Activated CD8-positive, alpha-beta memory T cell treated with anti-CD3 and anti-CD28 coated beads, Interleukin-2, amount 10 ng/mL, durations not matched to agents 7 days and 5 days (primary cell): ENCODE measurements around the gene HKDC1. TPM values are rescaled to one million over a fixed set of nuclear protein-coding genes. Genes with fewer than 3 reads are reported as not detected.
A peak's percentile ranks its signal among the peaks of the same experiment; 100 is the strongest.

Experiments
- ATAC-seq: fragments of 150-1000 bp; cut with Tn5 transposase; one replicate; pipeline ENCODE4 v1.10.0; 2021; ENCODE audit warnings: moderate library complexity
- CTCF ChIA-PET: fragments of 350-600 bp; sonication (Branson Sonifier 250); formaldehyde crosslinking; loops from one replicate; lab custom pipeline; 2021; ENCODE audit warnings: antibody characterized with exemption; lab: Charles Lee
- DNase-seq: peaks from one replicate; pipeline ENCODE4 v3.0.0-alpha.2; 2020
- H3K27ac Mint-ChIP-seq: one replicate; pipeline ENCODE4 v1.8.0; 2021; ENCODE audit warnings: mild to moderate bottlenecking, mixed read lengths
- H3K27me3 Mint-ChIP-seq: one replicate; pipeline ENCODE4 v1.8.0; 2021; ENCODE audit warnings: mixed read lengths
- H3K36me3 Mint-ChIP-seq: one replicate; pipeline ENCODE4 v1.8.0; 2021; ENCODE audit warnings: mild to moderate bottlenecking, mixed read lengths
- H3K4me1 Mint-ChIP-seq: one replicate; pipeline ENCODE4 v1.8.0; 2021; ENCODE audit warnings: mixed read lengths
- H3K4me3 Mint-ChIP-seq: one replicate; pipeline ENCODE4 v1.8.0; 2021; ENCODE audit warnings: mild to moderate bottlenecking, moderate library complexity, mixed read lengths
- H3K9me3 Mint-ChIP-seq: one replicate; pipeline ENCODE4 v1.8.0; 2022; ENCODE audit warnings: low read depth, mixed read lengths
- total RNA-seq, 2 experiments: library from RNA; stranded (reverse); gene quantifications; one replicate each; pipeline ENCODE4 v1.2.3, GENCODE V29; 2021

Gene HKDC1
- total RNA-seq, 2 experiments from 2014 or later, result 0.61 to 2.7 TPM

GRCh38 chr10:69202332-69202731 lies 17.8 kb upstream of the HKDC1 start:
- H3K4me3 Mint-ChIP-seq, result peak overlapping the region; percentile 18
- H3K27ac Mint-ChIP-seq, result peak overlapping the region; percentile 80
- ATAC-seq (peak; percentile 40), DNase-seq (no peak)
- H3K27me3 Mint-ChIP-seq, result no peaks in the 10 kb centered on the region
- no peaks in the 10 kb centered on the region for H3K9me3 Mint-ChIP-seq
- H3K36me3 Mint-ChIP-seq, result peaks cover 47% of the 10 kb centered on the region
- peaks cover 66% of the 10 kb centered on the region for H3K4me1 Mint-ChIP-seq
- CTCF ChIA-PET, result interaction anchor here (1.4 to 3.8 kb wide), 2 partner anchors 20 to 77 kb away, joined by 3 to 21 read pairs; no protein-coding TSS in a partner anchor

DNA sequence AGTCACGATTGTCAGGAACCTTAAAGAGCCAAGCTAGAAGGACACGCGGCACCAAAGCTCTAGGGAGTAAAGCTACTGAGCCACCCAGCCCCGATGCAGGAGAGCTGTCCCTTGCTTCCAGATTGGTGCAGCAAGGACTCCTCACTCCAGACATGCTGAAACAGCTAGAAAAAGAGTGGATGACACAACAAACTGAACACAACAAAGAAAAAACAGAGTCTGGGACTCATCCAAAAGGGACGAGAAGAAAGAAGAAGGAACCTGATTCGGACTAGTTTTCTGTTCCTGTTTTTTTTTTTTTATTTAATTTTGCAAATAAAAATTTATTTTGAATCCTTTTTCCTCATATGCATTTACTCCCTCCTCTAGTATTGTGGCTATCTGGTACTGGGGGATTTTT lies 11.4 kb upstream of the HKDC1 start:
- Mint-ChIP-seq H3K27ac (no peak overlapping the region), H3K27me3 (no peaks in the 10 kb centered on the region), H3K4me3 (no peak overlapping the region), H3K36me3 (peaks cover 46% of the 10 kb centered on the region), H3K9me3 (peaks cover 3% of the 10 kb centered on the region), H3K4me1 (peaks cover 57% of the 10 kb centered on the region)
- CTCF ChIA-PET, result interaction anchor here (7.3 kb wide), 1 partner anchor 8 kb away, joined by 65 read pairs; the partner anchor contains the start of gene HKDC1
- ATAC-seq (no peak), DNase-seq (no peak)

GRCh38 chr10:69209787-69210484 lies 10.2 kb upstream of the HKDC1 start:
- CTCF ChIA-PET, result interaction anchor here (0.7 to 7.3 kb wide), 2 partner anchors 7 to 10 kb away, joined by 3 to 65 read pairs; partner anchors contain the start of gene HKDC1
- ATAC-seq (no peak), DNase-seq (no peak)
- Mint-ChIP-seq H3K36me3 (peaks cover 53% of the 10 kb centered on the region), H3K27me3 (no peaks in the 10 kb centered on the region), H3K4me1 (peaks cover 60% of the 10 kb centered on the region), H3K27ac (peak overlapping the region; percentile 1), H3K9me3 (peaks cover 5% of the 10 kb centered on the region), H3K4me3 (no peak overlapping the region)

- H3K4me1 Mint-ChIP-seq, result peaks cover 62% of the 10 kb centered on the region
- H3K4me3 Mint-ChIP-seq, result no peak overlapping the region
- ATAC-seq (no peak), DNase-seq (no peak)
- H3K36me3 Mint-ChIP-seq, result peaks cover 47% of the 10 kb centered on the region
- H3K27ac Mint-ChIP-seq, result no peak overlapping the region
- CTCF ChIA-PET, result interaction anchor here (0.7 to 1.4 kb wide), 2 partner anchors 9 to 15 kb away, joined by 3 read pairs; partner anchors contain the start of gene HKDC1
- peaks cover 5% of the 10 kb centered on the region for H3K9me3 Mint-ChIP-seq
- H3K27me3 Mint-ChIP-seq, result no peaks in the 10 kb centered on the region
Measured at GRCh38 chr10:69211104-69211503, 9.0 kb upstream of the HKDC1 start.

DNA sequence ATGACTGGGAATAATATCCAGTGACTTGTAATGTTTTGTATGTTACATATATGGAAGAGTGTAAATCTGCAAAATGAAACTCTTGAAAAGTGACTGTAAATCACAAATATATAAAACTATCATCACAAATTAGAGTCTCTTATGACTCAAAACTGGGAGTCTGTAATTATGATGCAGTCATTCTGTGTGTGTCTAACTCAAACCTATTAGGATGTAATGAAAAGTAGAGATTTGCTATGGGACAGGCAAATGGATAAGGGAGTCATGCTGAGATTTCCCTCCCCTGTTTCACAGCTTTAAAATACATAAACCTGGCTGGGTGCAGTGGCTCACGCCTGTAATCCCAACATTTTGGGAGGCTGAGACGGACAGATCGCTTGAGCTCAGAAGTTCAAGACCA lies 8.6 kb upstream of the HKDC1 start:
- DNase-seq (no peak), ATAC-seq (no peak)
- peaks cover 43% of the 10 kb centered on the region for H3K36me3 Mint-ChIP-seq
- CTCF ChIA-PET, result interaction anchor here (1.4 kb wide), 1 partner anchor 15 kb away, joined by 3 read pairs; no protein-coding TSS in a partner anchor
- no peak overlapping the region for H3K4me3 Mint-ChIP-seq
- no peak overlapping the region for H3K27ac Mint-ChIP-seq
- no peaks in the 10 kb centered on the region for H3K27me3 Mint-ChIP-seq
- H3K9me3 Mint-ChIP-seq, result peaks cover 5% of the 10 kb centered on the region
- peaks cover 62% of the 10 kb centered on the region for H3K4me1 Mint-ChIP-seq

DNA sequence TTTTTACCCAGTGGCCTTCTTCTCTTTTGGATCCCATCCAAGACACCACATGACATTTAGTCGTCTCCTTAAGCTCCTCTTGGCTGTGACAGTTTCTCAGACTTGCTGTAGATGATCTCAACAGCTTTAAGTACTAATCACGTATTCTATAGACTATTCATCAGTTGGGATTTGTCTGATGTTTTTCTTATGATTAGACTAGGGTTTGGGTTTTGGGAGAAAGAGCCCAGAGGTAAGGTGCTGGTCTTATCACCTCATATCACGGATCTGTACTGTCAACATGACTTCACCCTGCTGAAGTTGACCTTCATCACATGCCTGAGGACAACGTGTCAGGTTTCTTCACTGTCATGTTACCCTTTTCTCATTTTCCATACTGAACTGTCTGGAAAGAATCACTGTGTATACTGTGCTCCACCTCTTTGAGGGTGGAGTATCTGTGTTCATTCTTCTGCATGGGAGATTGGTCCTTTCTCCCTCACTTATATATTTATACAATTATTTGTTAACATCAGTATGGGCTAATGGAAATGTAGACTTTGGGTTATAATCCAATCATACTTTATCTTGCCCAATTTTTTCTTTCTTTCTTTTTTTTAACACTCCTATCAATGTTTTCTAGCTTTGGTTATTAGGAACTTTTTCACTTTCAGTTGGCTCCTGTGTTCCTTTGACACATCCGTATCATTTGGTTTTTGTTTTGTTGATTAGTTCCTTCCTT lies 6.4 kb upstream of the HKDC1 start:
- CTCF ChIA-PET, result interaction anchor here (0.5 to 8.2 kb wide), 4 partner anchors 7 to 209 kb away, joined by 3 to 65 read pairs (median 4); no protein-coding TSS in a partner anchor
- H3K4me3 Mint-ChIP-seq, result no peak overlapping the region
- H3K27me3 Mint-ChIP-seq, result no peaks in the 10 kb centered on the region
- H3K36me3 Mint-ChIP-seq, result peaks cover 24% of the 10 kb centered on the region
- DNase-seq (no peak), ATAC-seq (no peak)
- H3K9me3 Mint-ChIP-seq, result peaks cover 5% of the 10 kb centered on the region
- peaks cover 52% of the 10 kb centered on the region for H3K4me1 Mint-ChIP-seq
- H3K27ac Mint-ChIP-seq, result peak overlapping the region; percentile 54

- Mint-ChIP-seq H3K9me3 (peaks cover 5% of the 10 kb centered on the region), H3K36me3 (peaks cover 16% of the 10 kb centered on the region), H3K4me1 (peaks cover 48% of the 10 kb centered on the region), H3K4me3 (no peak overlapping the region), H3K27me3 (no peaks in the 10 kb centered on the region), H3K27ac (peak overlapping the region; percentile 78)
- peak; percentile 12 for ATAC-seq
- DNase-seq, result no peak
- CTCF ChIA-PET, result interaction anchor here (1.0 to 8.2 kb wide), 4 partner anchors 8 to 210 kb away, joined by 3 to 65 read pairs (median 8); no protein-coding TSS in a partner anchor
Measured at GRCh38 chr10:69214666-69215131, 5.4 kb upstream of the HKDC1 start.

- H3K4me3 Mint-ChIP-seq, result peak overlapping the region; percentile 20
- peaks cover 43% of the 10 kb centered on the region for H3K4me1 Mint-ChIP-seq
- H3K9me3 Mint-ChIP-seq, result peaks cover 5% of the 10 kb centered on the region
- ATAC-seq (peak; percentile 83), DNase-seq (peak; percentile 71)
- H3K27ac Mint-ChIP-seq, result peak overlapping the region; percentile 78
- CTCF ChIA-PET, result interaction anchor here (1.2 to 8.2 kb wide), 4 partner anchors 9 to 211 kb away, joined by 4 to 65 read pairs (median 8); partner anchors contain the start of gene SUPV3L1
- H3K36me3 Mint-ChIP-seq, result peaks cover 16% of the 10 kb centered on the region
- H3K27me3 Mint-ChIP-seq, result no peaks in the 10 kb centered on the region
Measured at GRCh38 chr10:69215405-69216171, 4.5 kb upstream of the HKDC1 start.

- H3K27ac Mint-ChIP-seq, result peak overlapping the region; percentile 7
- DNase-seq, result no peak
- H3K9me3 Mint-ChIP-seq, result peaks cover 5% of the 10 kb centered on the region
- H3K36me3 Mint-ChIP-seq, result peaks cover 16% of the 10 kb centered on the region
- peaks cover 48% of the 10 kb centered on the region for H3K4me1 Mint-ChIP-seq
- no peak overlapping the region for H3K4me3 Mint-ChIP-seq
- H3K27me3 Mint-ChIP-seq, result no peaks in the 10 kb centered on the region
- ATAC-seq, result no peak
- CTCF ChIA-PET, result interaction anchor here (1.0 to 8.2 kb wide), 5 partner anchors 10 to 191 kb away, joined by 3 to 65 read pairs (median 4); partner anchors contain the start of gene SUPV3L1
Measured at GRCh38 chr10:69216577-69217118, 3.5 kb upstream of the HKDC1 start.

GRCh38 chr10:69217119-69217754 lies 2.9 kb upstream of the HKDC1 start:
- no peak for DNase-seq
- peaks cover 16% of the 10 kb centered on the region for H3K36me3 Mint-ChIP-seq

DNA sequence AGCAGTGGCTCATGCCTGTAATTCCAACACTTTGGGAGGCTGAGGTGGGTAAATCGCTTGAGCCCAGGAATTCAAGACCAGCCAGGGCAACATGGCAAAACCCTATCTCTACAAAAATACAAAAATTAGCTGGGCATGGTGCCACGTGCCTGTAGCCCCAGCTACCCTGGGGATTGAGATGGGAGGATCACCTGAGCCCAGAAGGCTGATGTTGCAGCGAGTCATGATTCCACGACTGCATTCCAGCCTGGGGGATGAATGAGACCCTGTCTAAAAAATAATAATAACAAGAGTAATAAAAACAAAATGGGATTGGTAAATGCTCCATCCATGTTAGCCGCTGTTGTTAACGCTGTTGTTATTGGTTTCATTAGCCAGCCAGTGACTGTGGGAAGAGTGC lies 1.3 kb upstream of the HKDC1 start:
- peaks cover 57% of the 10 kb centered on the region for H3K4me1 Mint-ChIP-seq
- H3K36me3 Mint-ChIP-seq, result peaks cover 13% of the 10 kb centered on the region
- CTCF ChIA-PET, result interaction anchor here (8.2 kb wide), 1 partner anchor 12 kb away, joined by 65 read pairs; no protein-coding TSS in a partner anchor

More at GRCh38 chr10:69217119-69217754, 2.9 kb upstream of the HKDC1 start:
- H3K4me3 Mint-ChIP-seq, result no peak overlapping the region
- H3K4me1 Mint-ChIP-seq, result peaks cover 54% of the 10 kb centered on the region
- no peaks in the 10 kb centered on the region for H3K27me3 Mint-ChIP-seq
- H3K9me3 Mint-ChIP-seq, result peaks cover 5% of the 10 kb centered on the region
- H3K27ac Mint-ChIP-seq, result no peak overlapping the region
- no peak for ATAC-seq
- CTCF ChIA-PET, result interaction anchor here (1.0 to 8.2 kb wide), 4 partner anchors 9 to 191 kb away, joined by 3 to 65 read pairs (median 4); partner anchors contain the start of gene SUPV3L1

DNA sequence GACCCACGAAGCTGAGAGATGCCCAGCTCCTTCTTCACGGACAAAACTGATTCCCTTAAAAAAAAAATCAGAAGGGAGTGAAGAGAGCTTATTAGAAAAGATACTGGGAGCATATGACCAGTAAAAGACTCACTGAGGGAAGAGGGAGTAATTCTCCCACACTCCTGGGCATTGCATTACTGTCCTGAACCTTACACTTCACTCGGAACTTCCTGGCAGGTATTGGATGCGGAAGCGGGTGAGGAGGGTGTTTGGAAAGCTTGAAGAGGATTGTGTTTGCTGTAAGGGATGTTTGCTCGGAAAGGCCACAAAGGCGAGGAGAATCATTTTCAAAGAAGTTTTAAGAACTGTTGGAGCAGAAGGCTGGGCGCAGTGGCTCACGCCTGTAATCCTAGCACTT lies 375 bp downstream of the HKDC1 start:
- Mint-ChIP-seq H3K27ac (peak overlapping the region; percentile 61), H3K36me3 (peaks cover 2% of the 10 kb centered on the region), H3K9me3 (no peaks in the 10 kb centered on the region), H3K4me3 (no peak overlapping the region), H3K27me3 (no peaks in the 10 kb centered on the region), H3K4me1 (peaks cover 55% of the 10 kb centered on the region)
- CTCF ChIA-PET, result interaction anchor here (0.7 to 8.2 kb wide), 3 partner anchors 10 to 14 kb away, joined by 3 to 65 read pairs (median 3); no protein-coding TSS in a partner anchor
- ATAC-seq (no peak), DNase-seq (no peak)

More for the DNA sequence above, 1.3 kb upstream of the HKDC1 start:
- no peak for DNase-seq
- Mint-ChIP-seq H3K9me3 (peaks cover 2% of the 10 kb centered on the region), H3K27ac (no peak overlapping the region), H3K4me3 (no peak overlapping the region), H3K27me3 (no peaks in the 10 kb centered on the region)
- ATAC-seq, result no peak
